ENCODE results near the gene ACTMAP. TPM values are rescaled to one million over a fixed set of nuclear protein-coding genes. Genes with fewer than 3 reads are reported as not detected.

The ACTMAP gene
- total and polyA plus RNA-seq, 2 of the 13 experiments (the other 11 are each of a cell fraction or from before 2014, with no cell fraction given), result 2.2 to 7.9 TPM

- TF ChIP-seq, protein P1, sequence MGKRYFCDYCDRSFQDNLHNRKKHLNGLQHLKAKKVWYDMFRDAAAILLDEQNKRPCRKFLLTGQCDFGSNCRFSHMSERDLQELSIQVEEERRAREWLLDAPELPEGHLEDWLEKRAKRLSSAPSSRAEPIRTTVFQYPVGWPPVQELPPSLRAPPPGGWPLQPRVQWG (CRISPR knock-in tag; IDR thresholded peaks at IDR 0.05; ENCODE audit: borderline replicate concordance, low read depth), result no peak
- TF ChIP-seq KDM6A (CRISPR knock-in tag; IDR thresholded peaks at IDR 0.05; ENCODE audit: low read depth) (no peak), GFI1 (CRISPR knock-in tag; IDR thresholded peaks at IDR 0.05; ENCODE audit: borderline replicate concordance) (no peak; the same call in 1 of the 2 replicates), ZBTB7A (CRISPR knock-in tag; IDR thresholded peaks at IDR 0.05) (no peak), NFKB2 (CRISPR knock-in tag; IDR thresholded peaks at IDR 0.05; ENCODE audit: borderline replicate concordance) (no peak; the same call in 1 of the 2 replicates), POGZ (CRISPR knock-in tag; IDR thresholded peaks at IDR 0.05) (0 out of 2 replicates have a peak, but pooled peaks have one; percentile 39), ZNF570 (CRISPR knock-in tag; IDR thresholded peaks at IDR 0.05; ENCODE audit: borderline replicate concordance) (no peak), YEATS2 (CRISPR knock-in tag; IDR thresholded peaks at IDR 0.05; ENCODE audit: borderline replicate concordance) (no peak), DR1 (CRISPR knock-in tag; IDR thresholded peaks at IDR 0.05) (0 out of 2 replicates have a peak, but pooled peaks have one; percentile 29), ZNF564 (CRISPR knock-in tag; IDR thresholded peaks at IDR 0.05) (peak; percentile 15; the same call in 1 of the 2 replicates), EED (CRISPR knock-in tag; IDR thresholded peaks at IDR 0.05) (no peak), ZNF44 (CRISPR knock-in tag; IDR thresholded peaks at IDR 0.05) (no peak), ATAD3A (CRISPR knock-in tag; IDR thresholded peaks at IDR 0.05) (no peak), KMT2A (CRISPR knock-in tag; IDR thresholded peaks at IDR 0.05) (no peak), RFX5 (IDR thresholded peaks at IDR 0.05; ENCODE audit: low read depth, low read length) (no peak), MBNL3 (CRISPR knock-in tag; conservative IDR thresholded peaks at IDR 0.05) (no peak), TEAD2 (CRISPR knock-in tag; IDR thresholded peaks at IDR 0.05) (no peak), SP4 (CRISPR knock-in tag; IDR thresholded peaks at IDR 0.05) (peak; percentile 79), ZNF180 (CRISPR knock-in tag; IDR thresholded peaks at IDR 0.05; ENCODE audit: borderline replicate concordance, low read depth) (no peak), ZNF124 (CRISPR knock-in tag; IDR thresholded peaks at IDR 0.05) (no peak)
- TF ChIP-seq, protein P2, sequence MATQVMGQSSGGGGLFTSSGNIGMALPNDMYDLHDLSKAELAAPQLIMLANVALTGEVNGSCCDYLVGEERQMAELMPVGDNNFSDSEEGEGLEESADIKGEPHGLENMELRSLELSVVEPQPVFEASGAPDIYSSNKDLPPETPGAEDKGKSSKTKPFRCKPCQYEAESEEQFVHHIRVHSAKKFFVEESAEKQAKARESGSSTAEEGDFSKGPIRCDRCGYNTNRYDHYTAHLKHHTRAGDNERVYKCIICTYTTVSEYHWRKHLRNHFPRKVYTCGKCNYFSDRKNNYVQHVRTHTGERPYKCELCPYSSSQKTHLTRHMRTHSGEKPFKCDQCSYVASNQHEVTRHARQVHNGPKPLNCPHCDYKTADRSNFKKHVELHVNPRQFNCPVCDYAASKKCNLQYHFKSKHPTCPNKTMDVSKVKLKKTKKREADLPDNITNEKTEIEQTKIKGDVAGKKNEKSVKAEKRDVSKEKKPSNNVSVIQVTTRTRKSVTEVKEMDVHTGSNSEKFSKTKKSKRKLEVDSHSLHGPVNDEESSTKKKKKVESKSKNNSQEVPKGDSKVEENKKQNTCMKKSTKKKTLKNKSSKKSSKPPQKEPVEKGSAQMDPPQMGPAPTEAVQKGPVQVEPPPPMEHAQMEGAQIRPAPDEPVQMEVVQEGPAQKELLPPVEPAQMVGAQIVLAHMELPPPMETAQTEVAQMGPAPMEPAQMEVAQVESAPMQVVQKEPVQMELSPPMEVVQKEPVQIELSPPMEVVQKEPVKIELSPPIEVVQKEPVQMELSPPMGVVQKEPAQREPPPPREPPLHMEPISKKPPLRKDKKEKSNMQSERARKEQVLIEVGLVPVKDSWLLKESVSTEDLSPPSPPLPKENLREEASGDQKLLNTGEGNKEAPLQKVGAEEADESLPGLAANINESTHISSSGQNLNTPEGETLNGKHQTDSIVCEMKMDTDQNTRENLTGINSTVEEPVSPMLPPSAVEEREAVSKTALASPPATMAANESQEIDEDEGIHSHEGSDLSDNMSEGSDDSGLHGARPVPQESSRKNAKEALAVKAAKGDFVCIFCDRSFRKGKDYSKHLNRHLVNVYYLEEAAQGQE (IDR thresholded peaks at IDR 0.05; ENCODE audit: borderline replicate concordance in 1 of 2, low read depth in 1 of 2, low read length in 2 of 2), result no peak
- TF ChIP-seq, protein P3, sequence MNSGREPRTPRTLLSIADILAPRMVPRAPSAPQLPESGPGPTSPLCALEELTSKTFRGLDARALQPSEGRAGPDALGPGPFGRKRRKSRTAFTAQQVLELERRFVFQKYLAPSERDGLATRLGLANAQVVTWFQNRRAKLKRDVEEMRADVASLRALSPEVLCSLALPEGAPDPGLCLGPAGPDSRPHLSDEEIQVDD (CRISPR knock-in tag; IDR thresholded peaks at IDR 0.05; ENCODE audit: borderline replicate concordance), result no peak
- TF ChIP-seq, protein P4, sequence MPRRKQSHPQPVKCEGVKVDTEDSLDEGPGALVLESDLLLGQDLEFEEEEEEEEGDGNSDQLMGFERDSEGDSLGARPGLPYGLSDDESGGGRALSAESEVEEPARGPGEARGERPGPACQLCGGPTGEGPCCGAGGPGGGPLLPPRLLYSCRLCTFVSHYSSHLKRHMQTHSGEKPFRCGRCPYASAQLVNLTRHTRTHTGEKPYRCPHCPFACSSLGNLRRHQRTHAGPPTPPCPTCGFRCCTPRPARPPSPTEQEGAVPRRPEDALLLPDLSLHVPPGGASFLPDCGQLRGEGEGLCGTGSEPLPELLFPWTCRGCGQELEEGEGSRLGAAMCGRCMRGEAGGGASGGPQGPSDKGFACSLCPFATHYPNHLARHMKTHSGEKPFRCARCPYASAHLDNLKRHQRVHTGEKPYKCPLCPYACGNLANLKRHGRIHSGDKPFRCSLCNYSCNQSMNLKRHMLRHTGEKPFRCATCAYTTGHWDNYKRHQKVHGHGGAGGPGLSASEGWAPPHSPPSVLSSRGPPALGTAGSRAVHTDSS (CRISPR knock-in tag; conservative IDR thresholded peaks at IDR 0.05), result no peak
- TF ChIP-seq, protein P5, sequence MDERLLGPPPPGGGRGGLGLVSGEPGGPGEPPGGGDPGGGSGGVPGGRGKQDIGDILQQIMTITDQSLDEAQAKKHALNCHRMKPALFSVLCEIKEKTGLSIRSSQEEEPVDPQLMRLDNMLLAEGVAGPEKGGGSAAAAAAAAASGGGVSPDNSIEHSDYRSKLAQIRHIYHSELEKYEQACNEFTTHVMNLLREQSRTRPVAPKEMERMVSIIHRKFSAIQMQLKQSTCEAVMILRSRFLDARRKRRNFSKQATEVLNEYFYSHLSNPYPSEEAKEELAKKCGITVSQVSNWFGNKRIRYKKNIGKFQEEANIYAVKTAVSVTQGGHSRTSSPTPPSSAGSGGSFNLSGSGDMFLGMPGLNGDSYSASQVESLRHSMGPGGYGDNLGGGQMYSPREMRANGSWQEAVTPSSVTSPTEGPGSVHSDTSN (CRISPR knock-in tag; IDR thresholded peaks at IDR 0.05), result no peak
Measured at GRCh38 chr19:40716482-40717324, 33.6 kb downstream of the ACTMAP start, which contains the start of the genes COQ8B and ITPKC (continued).
